Measurements from ENCODE around the gene BCL3. TPM values are rescaled to one million over a fixed set of nuclear protein-coding genes. Genes with fewer than 3 reads are reported as not detected.

The BCL3 gene, protein sequence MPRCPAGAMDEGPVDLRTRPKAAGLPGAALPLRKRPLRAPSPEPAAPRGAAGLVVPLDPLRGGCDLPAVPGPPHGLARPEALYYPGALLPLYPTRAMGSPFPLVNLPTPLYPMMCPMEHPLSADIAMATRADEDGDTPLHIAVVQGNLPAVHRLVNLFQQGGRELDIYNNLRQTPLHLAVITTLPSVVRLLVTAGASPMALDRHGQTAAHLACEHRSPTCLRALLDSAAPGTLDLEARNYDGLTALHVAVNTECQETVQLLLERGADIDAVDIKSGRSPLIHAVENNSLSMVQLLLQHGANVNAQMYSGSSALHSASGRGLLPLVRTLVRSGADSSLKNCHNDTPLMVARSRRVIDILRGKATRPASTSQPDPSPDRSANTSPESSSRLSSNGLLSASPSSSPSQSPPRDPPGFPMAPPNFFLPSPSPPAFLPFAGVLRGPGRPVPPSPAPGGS
- polyA plus RNA-seq (2013, experiment 1 of 4) = 0.54 TPM
- polyA plus RNA-seq (2013, experiment 2 of 4) = 0.20 TPM
- polyA plus RNA-seq (2013, experiment 3 of 4) = 0.69 TPM
- 0.73 TPM for polyA plus RNA-seq (2013, experiment 4 of 4)

DNA sequence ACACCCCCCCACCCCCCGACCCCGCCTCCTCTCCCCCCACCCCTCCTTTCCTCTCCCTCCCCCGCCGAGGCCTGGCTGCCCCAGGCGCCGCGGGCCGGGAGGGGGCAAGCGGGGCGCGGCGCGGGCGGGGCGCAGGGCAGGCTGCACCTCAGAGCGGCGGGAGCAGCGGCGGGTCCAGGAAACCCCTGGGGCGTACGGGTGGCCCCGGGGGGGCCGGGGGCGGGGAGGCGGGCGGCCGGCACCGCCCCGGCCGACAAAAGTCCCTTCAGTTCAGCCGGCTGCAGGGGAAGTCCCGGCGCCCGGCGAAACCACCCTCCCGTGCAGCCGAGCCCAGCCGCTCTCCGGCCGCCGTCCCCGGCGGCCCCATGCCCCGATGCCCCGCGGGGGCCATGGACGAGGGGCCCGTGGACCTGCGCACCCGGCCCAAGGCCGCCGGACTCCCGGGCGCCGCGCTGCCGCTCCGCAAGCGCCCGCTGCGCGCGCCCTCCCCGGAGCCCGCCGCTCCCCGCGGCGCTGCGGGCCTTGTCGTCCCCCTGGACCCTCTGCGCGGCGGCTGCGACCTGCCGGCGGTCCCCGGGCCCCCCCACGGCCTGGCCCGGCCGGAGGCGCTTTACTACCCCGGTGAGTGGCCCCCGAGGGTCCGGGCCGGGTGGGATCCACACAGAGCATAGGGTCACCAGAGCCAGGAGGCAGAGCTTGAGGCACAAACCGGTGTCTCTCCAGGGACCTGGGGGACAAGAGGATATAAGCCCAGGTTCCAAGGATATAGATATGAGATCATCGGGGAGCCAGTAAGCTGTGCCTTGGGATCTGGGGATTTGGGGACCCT lies at the start of gene BCL3:
BCL3 (plus strand) TSS at position 283 of the 829 bp plus-strand sequence; CDS start at position 366, 83 bp downstream.
- Histone ChIP-seq H3K36me3 (ENCODE audit: control insufficient read depth, insufficient read depth, low read length) (no peaks in the 10 kb centered on the region), H3K27ac (ENCODE audit: insufficient read depth, low read depth, low read length, poor library complexity, severe bottlenecking) (no peak within 1 kb of the TSS), H3K27me3 (ENCODE audit: control insufficient read depth, insufficient read depth, low read length, poor library complexity, severe bottlenecking) (peaks cover 83% of the 10 kb centered on the region), H3K9me3 (ENCODE audit: control insufficient read depth, low read length) (no peaks in the 10 kb centered on the region), H3K4me3 (ENCODE audit: insufficient read depth, low read depth, low read length) (peak within 1 kb of the TSS; percentile 22), H3K4me1 (ENCODE audit: control insufficient read depth, insufficient read depth, low read length) (peaks cover 17% of the 10 kb centered on the region)
- WGBS, 2 experiments = 2% methylated on average over 84 to 86 of the region's 88 CpGs

DNA sequence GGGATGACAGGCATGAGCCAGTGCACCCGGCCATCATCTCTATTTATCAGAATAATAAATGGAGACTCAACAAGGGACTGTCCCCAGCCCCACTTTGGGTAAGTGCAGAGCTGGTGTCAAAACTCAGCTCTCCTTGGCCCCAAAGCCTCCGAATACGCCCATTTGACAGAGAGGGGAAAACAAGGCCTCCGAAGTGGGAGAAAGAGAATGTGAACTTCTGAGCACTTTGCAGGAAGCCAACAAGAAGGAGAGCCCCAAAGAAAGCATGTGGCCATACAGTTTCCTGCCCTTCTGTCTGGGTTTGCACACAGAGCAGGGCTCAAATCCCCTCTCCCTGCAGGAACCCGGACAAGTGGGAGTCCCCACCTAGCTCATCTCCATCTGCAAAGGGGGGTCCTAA lies 48.0 kb upstream of the BCL3 start:
- Histone ChIP-seq H3K27ac (ENCODE audit: insufficient read depth, low read depth, low read length, poor library complexity, severe bottlenecking) (no peak overlapping the region), H3K4me3 (ENCODE audit: insufficient read depth, low read depth, low read length) (no peak overlapping the region), H3K27me3 (ENCODE audit: control insufficient read depth, insufficient read depth, low read length, poor library complexity, severe bottlenecking) (no peaks in the 10 kb centered on the region), H3K9me3 (ENCODE audit: control insufficient read depth, low read length) (no peaks in the 10 kb centered on the region), H3K36me3 (ENCODE audit: control insufficient read depth, insufficient read depth, low read length) (no peaks in the 10 kb centered on the region), H3K4me1 (ENCODE audit: control insufficient read depth, insufficient read depth, low read length) (no peaks in the 10 kb centered on the region)
- 95 to 97% methylated on average over 5 of the region's 5 CpGs for WGBS, 2 experiments

DNA sequence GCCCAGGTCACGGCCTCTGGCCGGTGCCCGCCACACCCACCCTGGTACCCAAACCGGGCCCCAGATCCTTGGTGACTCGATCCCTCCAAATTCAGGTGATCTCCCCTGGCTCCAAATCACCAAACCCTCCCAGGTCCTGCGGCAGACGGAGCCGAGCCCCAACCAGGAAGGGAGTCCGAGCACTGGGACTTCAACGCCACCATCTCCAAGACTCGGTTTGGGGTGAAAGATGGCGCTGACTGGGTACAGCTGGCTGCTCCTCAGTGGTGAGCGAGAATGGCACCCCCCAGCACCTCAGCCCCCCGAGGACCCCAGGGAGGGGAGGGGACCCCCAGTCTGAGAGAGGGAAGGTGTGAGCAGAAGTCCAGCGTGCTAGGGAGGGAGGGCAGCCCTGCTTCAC lies 47.3 kb upstream of the BCL3 start:
- Histone ChIP-seq H3K4me1 (ENCODE audit: control insufficient read depth, insufficient read depth, low read length) (no peaks in the 10 kb centered on the region), H3K27me3 (ENCODE audit: control insufficient read depth, insufficient read depth, low read length, poor library complexity, severe bottlenecking) (no peaks in the 10 kb centered on the region), H3K4me3 (ENCODE audit: insufficient read depth, low read depth, low read length) (no peak overlapping the region), H3K9me3 (ENCODE audit: control insufficient read depth, low read length) (no peaks in the 10 kb centered on the region), H3K36me3 (ENCODE audit: control insufficient read depth, insufficient read depth, low read length) (no peaks in the 10 kb centered on the region), H3K27ac (ENCODE audit: insufficient read depth, low read depth, low read length, poor library complexity, severe bottlenecking) (no peak overlapping the region)
- 91 to 93% methylated on average over 15 of the region's 15 CpGs for WGBS, 2 experiments

DNA sequence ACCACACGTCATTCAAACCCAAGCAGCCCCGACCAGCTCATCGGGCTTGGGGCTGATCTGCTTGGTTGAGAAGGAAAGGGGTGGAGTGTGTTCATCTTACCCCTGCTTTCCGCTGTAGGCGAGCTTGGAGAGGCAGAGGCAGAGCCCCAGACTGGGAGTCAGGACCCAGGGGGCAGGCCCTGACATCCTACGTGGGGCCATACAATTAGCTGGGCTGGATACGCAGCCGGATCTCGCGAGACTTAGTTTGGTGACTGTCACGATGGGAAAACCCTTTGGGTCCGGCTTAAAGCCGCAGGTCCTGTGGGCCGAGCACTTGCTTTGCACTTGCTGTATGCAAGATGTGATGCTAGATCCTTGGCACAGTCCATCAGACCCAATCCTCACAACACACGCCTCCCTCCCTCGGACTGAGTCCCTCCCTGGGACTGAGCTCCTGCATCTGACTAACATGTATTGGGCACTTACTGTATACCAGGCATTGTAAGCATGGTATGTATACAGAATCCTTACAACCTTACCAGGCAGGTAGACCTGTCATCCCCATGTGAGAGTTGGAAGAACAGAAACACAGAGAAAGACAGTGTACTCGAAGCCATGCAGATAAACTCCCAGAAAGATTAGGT lies 45.8 kb upstream of the BCL3 start:
- H3K4me3 ChIP-seq (ENCODE audit: insufficient read depth, low read depth, low read length) = no peak overlapping the region
- H3K4me1 ChIP-seq (ENCODE audit: control insufficient read depth, insufficient read depth, low read length) = no peaks in the 10 kb centered on the region
- no peaks in the 10 kb centered on the region for H3K27me3 ChIP-seq (ENCODE audit: control insufficient read depth, insufficient read depth, low read length, poor library complexity, severe bottlenecking)
- H3K36me3 ChIP-seq (ENCODE audit: control insufficient read depth, insufficient read depth, low read length) = no peaks in the 10 kb centered on the region
- 90 to 92% methylated on average over 17 of the region's 17 CpGs for WGBS, 2 experiments
- no peak overlapping the region for H3K27ac ChIP-seq (ENCODE audit: insufficient read depth, low read depth, low read length, poor library complexity, severe bottlenecking)
- no peaks in the 10 kb centered on the region for H3K9me3 ChIP-seq (ENCODE audit: control insufficient read depth, low read length)

DNA sequence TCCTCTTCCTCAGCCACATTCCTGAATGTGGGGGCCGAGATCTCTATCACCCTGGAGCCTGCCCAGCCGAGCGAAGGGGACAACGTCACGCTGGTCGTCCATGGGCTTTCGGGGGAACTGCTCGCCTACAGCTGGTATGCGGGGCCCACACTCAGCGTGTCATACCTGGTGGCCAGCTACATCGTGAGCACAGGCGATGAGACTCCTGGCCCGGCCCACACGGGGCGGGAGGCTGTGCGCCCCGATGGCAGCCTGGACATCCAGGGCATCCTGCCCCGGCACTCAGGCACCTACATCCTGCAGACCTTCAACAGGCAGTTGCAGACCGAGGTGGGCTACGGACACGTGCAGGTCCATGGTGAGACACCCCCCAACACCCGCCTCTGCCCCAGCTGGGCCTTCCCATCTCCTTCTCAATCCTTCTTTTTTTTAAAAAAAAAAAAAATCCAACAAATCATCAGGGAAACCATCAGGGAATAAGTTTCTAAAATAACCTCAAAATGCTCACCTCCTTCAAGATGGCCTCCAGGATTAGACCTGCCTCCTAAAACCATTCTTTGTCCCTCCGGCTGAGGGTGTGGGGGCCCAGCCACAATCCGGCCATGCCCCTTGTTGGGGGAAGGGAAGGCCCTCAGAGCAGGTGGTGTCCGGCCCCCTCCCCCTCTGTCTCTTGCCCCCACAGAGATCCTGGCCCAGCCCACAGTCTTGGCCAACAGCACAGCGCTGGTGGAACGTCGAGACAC lies 45.0 kb upstream of the BCL3 start:
- 94% methylated on average over 28 of the region's 28 CpGs for WGBS, 2 experiments

DNA sequence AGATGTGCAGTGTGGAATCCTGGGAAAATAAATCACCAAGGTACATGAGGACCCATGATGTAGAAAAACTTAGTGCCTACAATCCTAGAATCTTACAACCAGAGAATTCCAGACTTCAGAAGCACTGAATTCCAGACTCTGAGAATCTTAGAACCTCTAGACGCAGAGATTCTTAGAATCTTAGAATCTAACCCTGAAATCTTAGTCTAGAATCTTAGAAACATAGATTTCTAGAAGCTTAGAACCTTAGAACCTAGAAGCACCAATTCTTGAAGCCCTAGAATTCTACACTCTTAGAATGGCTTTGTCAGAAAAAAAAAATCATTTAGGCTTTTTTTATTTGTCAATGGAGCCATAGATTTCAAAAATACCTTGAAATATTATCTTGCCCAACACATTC lies 43.5 kb upstream of the BCL3 start:
- 89 to 95% methylated on average over 1 of the region's 1 CpG for WGBS, 2 experiments
- Histone ChIP-seq H3K27ac (ENCODE audit: insufficient read depth, low read depth, low read length, poor library complexity, severe bottlenecking) (no peak overlapping the region), H3K9me3 (ENCODE audit: control insufficient read depth, low read length) (no peaks in the 10 kb centered on the region), H3K36me3 (ENCODE audit: control insufficient read depth, insufficient read depth, low read length) (no peaks in the 10 kb centered on the region), H3K4me1 (ENCODE audit: control insufficient read depth, insufficient read depth, low read length) (no peaks in the 10 kb centered on the region), H3K4me3 (ENCODE audit: insufficient read depth, low read depth, low read length) (no peak overlapping the region), H3K27me3 (ENCODE audit: control insufficient read depth, insufficient read depth, low read length, poor library complexity, severe bottlenecking) (no peaks in the 10 kb centered on the region)

More for the DNA sequence above, 45.0 kb upstream of the BCL3 start:
- Histone ChIP-seq H3K4me3 (ENCODE audit: insufficient read depth, low read depth, low read length) (no peak overlapping the region), H3K36me3 (ENCODE audit: control insufficient read depth, insufficient read depth, low read length) (no peaks in the 10 kb centered on the region), H3K27me3 (ENCODE audit: control insufficient read depth, insufficient read depth, low read length, poor library complexity, severe bottlenecking) (no peaks in the 10 kb centered on the region), H3K4me1 (ENCODE audit: control insufficient read depth, insufficient read depth, low read length) (no peaks in the 10 kb centered on the region), H3K27ac (ENCODE audit: insufficient read depth, low read depth, low read length, poor library complexity, severe bottlenecking) (no peak overlapping the region), H3K9me3 (ENCODE audit: control insufficient read depth, low read length) (no peaks in the 10 kb centered on the region)

DNA sequence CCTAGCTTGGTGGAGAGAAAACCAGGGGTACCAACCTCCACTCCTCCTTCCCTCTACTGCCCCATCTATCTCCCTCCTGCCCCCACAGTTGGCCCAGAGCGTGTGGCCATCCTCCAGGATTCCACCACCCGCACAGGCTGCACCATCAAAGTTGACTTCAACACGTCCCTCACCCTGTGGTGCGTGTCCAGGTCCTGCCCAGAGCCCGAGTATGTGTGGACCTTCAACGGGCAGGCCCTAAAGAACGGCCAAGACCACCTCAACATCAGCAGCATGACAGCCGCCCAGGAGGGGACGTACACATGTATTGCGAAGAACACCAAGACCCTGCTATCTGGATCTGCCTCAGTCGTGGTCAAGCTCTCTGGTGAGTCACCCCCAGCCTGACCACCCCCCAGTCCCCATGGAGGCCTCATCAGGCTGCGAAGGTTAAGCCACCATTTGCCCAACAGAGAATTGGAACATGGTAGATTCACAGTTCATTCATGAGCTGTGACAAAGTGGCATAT lies 43.0 kb upstream of the BCL3 start:
- no peaks in the 10 kb centered on the region for H3K9me3 ChIP-seq (ENCODE audit: control insufficient read depth, low read length)
- 93% methylated on average over 12 of the region's 12 CpGs for WGBS, 2 experiments
- no peaks in the 10 kb centered on the region for H3K27me3 ChIP-seq (ENCODE audit: control insufficient read depth, insufficient read depth, low read length, poor library complexity, severe bottlenecking)
- no peak overlapping the region for H3K4me3 ChIP-seq (ENCODE audit: insufficient read depth, low read depth, low read length)
- H3K4me1 ChIP-seq (ENCODE audit: control insufficient read depth, insufficient read depth, low read length) = no peaks in the 10 kb centered on the region
- H3K27ac ChIP-seq (ENCODE audit: insufficient read depth, low read depth, low read length, poor library complexity, severe bottlenecking) = no peak overlapping the region
- no peaks in the 10 kb centered on the region for H3K36me3 ChIP-seq (ENCODE audit: control insufficient read depth, insufficient read depth, low read length)

DNA sequence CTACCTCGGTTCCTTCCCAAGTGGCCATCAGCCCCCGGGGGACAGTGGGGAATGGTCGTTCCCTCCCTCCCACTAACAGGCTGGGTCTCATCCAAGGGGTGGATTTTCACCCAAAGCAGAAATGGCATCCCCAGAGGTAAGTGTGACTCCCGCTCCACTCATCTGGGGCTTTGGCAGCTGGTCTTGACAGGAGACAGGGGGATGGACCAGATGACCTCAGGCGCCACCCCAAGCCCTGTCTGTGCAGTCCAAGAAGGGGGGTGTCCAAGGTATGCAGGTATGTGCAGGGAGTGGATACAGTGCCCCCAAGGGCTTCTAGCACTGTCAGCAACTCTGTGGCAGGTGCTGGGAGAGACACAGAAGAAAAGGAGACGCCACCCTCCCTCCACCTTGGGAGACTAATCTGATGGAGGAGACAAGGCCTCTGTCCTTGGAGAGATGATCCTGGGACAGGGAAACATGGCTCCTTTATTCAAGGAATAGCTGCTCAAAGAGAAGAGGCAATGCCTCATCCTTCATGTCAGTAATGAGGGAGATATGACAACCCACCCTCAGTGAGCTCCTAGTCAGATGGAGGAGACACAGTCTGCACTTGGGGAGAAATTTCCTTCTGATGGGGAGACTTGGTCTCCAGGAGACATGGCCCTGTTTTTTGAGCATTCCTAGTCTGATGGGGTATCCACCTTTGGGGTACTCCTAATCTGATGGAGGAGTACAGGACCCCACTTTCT lies 41.8 kb upstream of the BCL3 start:
- H3K36me3 ChIP-seq (ENCODE audit: control insufficient read depth, insufficient read depth, low read length) = no peaks in the 10 kb centered on the region
- WGBS, 2 experiments = 90 to 92% methylated on average over 6 of the region's 6 CpGs
- H3K27ac ChIP-seq (ENCODE audit: insufficient read depth, low read depth, low read length, poor library complexity, severe bottlenecking) = no peak overlapping the region
- H3K4me3 ChIP-seq (ENCODE audit: insufficient read depth, low read depth, low read length) = no peak overlapping the region
- H3K4me1 ChIP-seq (ENCODE audit: control insufficient read depth, insufficient read depth, low read length) = no peaks in the 10 kb centered on the region
- no peaks in the 10 kb centered on the region for H3K27me3 ChIP-seq (ENCODE audit: control insufficient read depth, insufficient read depth, low read length, poor library complexity, severe bottlenecking)
- no peaks in the 10 kb centered on the region for H3K9me3 ChIP-seq (ENCODE audit: control insufficient read depth, low read length)

DNA sequence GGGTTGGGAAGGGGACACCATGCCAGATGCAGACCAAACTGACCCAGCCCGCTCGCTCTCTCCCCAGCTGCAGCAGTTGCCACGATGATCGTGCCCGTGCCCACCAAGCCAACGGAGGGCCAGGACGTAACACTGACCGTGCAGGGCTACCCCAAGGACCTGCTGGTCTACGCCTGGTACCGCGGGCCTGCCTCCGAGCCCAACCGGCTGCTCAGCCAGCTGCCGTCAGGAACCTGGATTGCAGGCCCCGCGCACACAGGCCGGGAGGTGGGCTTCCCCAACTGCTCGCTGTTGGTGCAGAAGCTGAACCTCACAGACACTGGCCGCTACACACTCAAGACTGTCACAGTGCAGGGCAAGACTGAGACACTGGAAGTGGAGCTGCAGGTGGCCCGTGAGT lies 40.7 kb upstream of the BCL3 start:
- Histone ChIP-seq H3K9me3 (ENCODE audit: control insufficient read depth, low read length) (no peaks in the 10 kb centered on the region), H3K4me3 (ENCODE audit: insufficient read depth, low read depth, low read length) (no peak overlapping the region)

More for the DNA sequence above, 40.7 kb upstream of the BCL3 start:
- no peaks in the 10 kb centered on the region for H3K4me1 ChIP-seq (ENCODE audit: control insufficient read depth, insufficient read depth, low read length)
- 93 to 94% methylated on average over 20 of the region's 20 CpGs for WGBS, 2 experiments
- no peaks in the 10 kb centered on the region for H3K27me3 ChIP-seq (ENCODE audit: control insufficient read depth, insufficient read depth, low read length, poor library complexity, severe bottlenecking)
- H3K36me3 ChIP-seq (ENCODE audit: control insufficient read depth, insufficient read depth, low read length) = no peaks in the 10 kb centered on the region
- H3K27ac ChIP-seq (ENCODE audit: insufficient read depth, low read depth, low read length, poor library complexity, severe bottlenecking) = no peak overlapping the region

All from ectodermal cell (in vitro differentiated cells).